Measurements from ENCODE around the gene ACP7. TPM values are rescaled to one million over a fixed set of nuclear protein-coding genes. Genes with fewer than 3 reads are reported as not detected.

The ACP7 gene
- total and polyA plus RNA-seq, 9 of the 15 experiments (the other 6 are each of a cell fraction or from before 2014, with no cell fraction given) = not detected

GRCh38 chr19:39097721-39098120 lies 13.6 kb downstream of the ACP7 start (continued):
- TF ChIP-seq TRIM25 (IDR thresholded peaks at IDR 0.05; ENCODE audit: borderline replicate concordance) (no peak), NCOA6 (IDR thresholded peaks at IDR 0.05) (no peak)

GRCh38 chr19:39098365-39099269 lies 14.4 kb downstream of the ACP7 start:
- no peaks in the 10 kb centered on the region; a peak in 1 of 5 replicates for H3K4me1 ChIP-seq (replicated peaks in 1 of 2; ENCODE audit: control insufficient read depth in 2 of 2, insufficient read depth in 2 of 2, low read length in 2 of 2)

More at GRCh38 chr19:39098365-39099269, 14.4 kb downstream of the ACP7 start:
- FAIRE-seq = no peak
- no peak overlapping the region for H3K9ac ChIP-seq (ENCODE audit: insufficient read depth in 1 of 2, low read depth in 2 of 2, low read length in 2 of 2)
- H3K9me1 ChIP-seq (ENCODE audit: control insufficient read depth, insufficient read depth, low read length) = no peaks in the 10 kb centered on the region
- intact Hi-C loops (cut with micrococcal nuclease) = no loop called here
- DNase-seq (ENCODE audit: extremely low read depth in 1 of 4, low spot score in 3 of 4) = no peak
- ATAC-seq = no peak
- BruUV-seq (replicated peaks) = no TSS peak
- no peak for TF ChIP-seq SRSF9 (IDR thresholded peaks at IDR 0.05; ENCODE audit: borderline replicate concordance, low read depth, low read length)
- no peak for TF ChIP-seq HMGN3 (IDR thresholded peaks at IDR 0.05; ENCODE audit: borderline replicate concordance, extremely low read depth, insufficient read length, low read depth, low read length)
- TF ChIP-seq PKNOX1 (IDR thresholded peaks at IDR 0.05) = no peak
- no peak for TF ChIP-seq ZNF589 (CRISPR knock-in tag; IDR thresholded peaks at IDR 0.05; ENCODE audit: low read depth)
- no peak for TF ChIP-seq ILK (tag; IDR thresholded peaks at IDR 0.05; ENCODE audit: borderline replicate concordance, low read depth)
- TF ChIP-seq RREB1 (CRISPR knock-in tag; IDR thresholded peaks at IDR 0.05) = no peak
- no peak overlapping the region for H3K4me3 ChIP-seq
- peaks cover 12 to 18% of the 10 kb centered on the region in 2 experiments; a peak in 4 of 5 replicates for H3K27me3 ChIP-seq (ENCODE audit: control insufficient read depth in 2 of 2, insufficient read depth in 2 of 2, low read length in 2 of 2)
- no peaks in the 10 kb centered on the region for H3K36me3 ChIP-seq (ENCODE audit: control insufficient read depth, insufficient read depth, low read length)
- 23% methylated on average over 41 of the region's 53 CpGs for WGBS (ENCODE audit: insufficient coverage, low coverage, missing lambda C conversion rate)
- no peak overlapping the region for H3K4me2 ChIP-seq (ENCODE audit: insufficient read depth, low read length)
- H2AFZ ChIP-seq (ENCODE audit: low read depth, low read length) = no peak overlapping the region
- H3K79me2 ChIP-seq (ENCODE audit: control insufficient read depth, insufficient read depth, low read length) = no peaks in the 10 kb centered on the region
- no peak overlapping the region for H3K27ac ChIP-seq (ENCODE audit: extremely low read depth, low read depth, low read length)
- ChIA-PET CTCF (ENCODE audit: low intra/inter-chr PET ratio) (no interaction called here), POLR2A (interaction anchor here (0.6 kb wide), 1 partner anchor 103 kb away, joined by 3 read pairs; no protein-coding TSS in a partner anchor)
- no peaks in the 10 kb centered on the region for H3K9me3 ChIP-seq (replicated peaks; ENCODE audit: control insufficient read depth, insufficient read depth, low read depth, low read length)
- H4K20me1 ChIP-seq (replicated peaks; ENCODE audit: control insufficient read depth, insufficient read depth, low read length) = no peaks in the 10 kb centered on the region; the same call in 1 of the 2 replicates
- in situ Hi-C loops (cut with MboI) = no loop called here

Measured in K562 (cell line).